H1 (cell line): ENCODE data around the gene TWNK. TPM values are rescaled to one million over a fixed set of nuclear protein-coding genes. Genes with fewer than 3 reads are reported as not detected.

Source experiments
- CTCF ChIA-PET: fragments of 300-600 bp; sonication (Branson Sonifier 250); formaldehyde crosslinking; loops from one replicate; lab custom pipeline; 2021; ENCODE audit not compliant: partially characterized antibody; lab: Charles Lee
- POLR2A ChIA-PET: fragments of 300-600 bp; sonication (Branson Sonifier 250); formaldehyde crosslinking; loops from one replicate; lab custom pipeline; 2021; ENCODE audit warnings: inconsistent platforms; ENCODE audit not compliant: partially characterized antibody; lab: Charles Lee
- DNase-seq, 2 experiments: peaks; one replicate each; pipeline versions ENCODE4 v3.0.0 to v3.0.0-alpha.2; 2010 to 2022; ENCODE audit warnings: low spot score in 2 of 2, low read depth in 1 of 2, mixed read lengths in 1 of 2
- FAIRE-seq: peaks from 2 replicates; lab custom pipeline; 2011; peaks lifted over from hg19 to GRCh38; lab: Jason Lieb, UNC
- H2AFZ ChIP-seq: 2 replicates; pipeline ENCODE4 v1.8.1; 2012; ENCODE audit warnings: low read length, inconsistent platforms
- H2AK5ac ChIP-seq: 2 replicates; pipeline ENCODE4 v1.6.1; 2013; ENCODE audit warnings: low read depth, low read length
- H2BK120ac ChIP-seq: replicated peaks from 2 replicates; pipeline ENCODE3; 2013; ENCODE audit warnings: low read depth, low read length, inconsistent platforms
- H2BK12ac ChIP-seq: 2 replicates; pipeline ENCODE4 v1.6.1; 2013; ENCODE audit warnings: low read depth, low read length
- H2BK15ac ChIP-seq: 2 replicates; pipeline ENCODE4 v1.6.1; 2013; ENCODE audit warnings: low read length
- H2BK20ac ChIP-seq: 2 replicates; pipeline ENCODE4 v1.6.1; 2013; ENCODE audit warnings: low read length
- H2BK5ac ChIP-seq: 2 replicates; pipeline ENCODE4 v1.6.1; 2013; ENCODE audit warnings: low read depth, low read length
- H3K14ac ChIP-seq: 2 replicates; pipeline ENCODE4 v1.6.1; 2013; ENCODE audit warnings: inconsistent platforms; ENCODE audit not compliant: insufficient read length
- H3K18ac ChIP-seq: 2 replicates; pipeline ENCODE4 v1.6.1; 2013; ENCODE audit warnings: low read length; ENCODE audit errors: extremely low read depth
- H3K23ac ChIP-seq: 2 replicates; pipeline ENCODE4 v1.6.1; 2013; ENCODE audit warnings: inconsistent platforms; ENCODE audit not compliant: insufficient read length
- H3K23me2 ChIP-seq: 2 replicates; pipeline ENCODE4 v1.6.1; 2013; ENCODE audit warnings: low read depth, low read length
- H3K27ac ChIP-seq: 2 replicates; pipeline ENCODE4 v1.6.1; 2011; ENCODE audit warnings: low read depth, low read length, inconsistent platforms
- H3K27me3 ChIP-seq, 4 experiments: replicated peaks in 1 of 4; 1 replicate in 1 of 4; 2 replicates in 3 of 4; pipeline versions ENCODE4 v1.6.1 to v1.8.1; 2011 to 2013; ENCODE audit warnings: low read length in 3 of 4, mild to moderate bottlenecking in 3 of 4, inconsistent platforms in 2 of 4, mixed read lengths in 2 of 4, moderate library complexity in 1 of 4; ENCODE audit not compliant: control insufficient read depth in 3 of 4, insufficient read depth in 3 of 4; ENCODE audit errors: extremely low read depth in 1 of 4
- H3K36me3 ChIP-seq, 4 experiments: 2 replicates each; pipeline versions ENCODE4 v1.6.1 to v1.8.1; 2011 to 2013; ENCODE audit warnings: mild to moderate bottlenecking in 4 of 4, low read length in 3 of 4, moderate library complexity in 2 of 4, control low read depth in 1 of 4, inconsistent platforms in 1 of 4; ENCODE audit not compliant: insufficient read depth in 4 of 4, control insufficient read depth in 2 of 4
- H3K4ac ChIP-seq: replicated peaks from 2 replicates; pipeline ENCODE3; 2013; ENCODE audit warnings: low read length, low read depth, mixed read lengths, inconsistent platforms; ENCODE audit not compliant: insufficient read length
- H3K4me1 ChIP-seq, 4 experiments: replicated peaks in 1 of 4; 1 replicate in 1 of 4; 2 replicates in 3 of 4; pipeline versions ENCODE4 v1.6.1 to v1.8.1; 2011 to 2013; ENCODE audit warnings: low read length in 3 of 4, inconsistent platforms in 2 of 4, mixed read lengths in 1 of 4; ENCODE audit not compliant: insufficient read depth in 4 of 4, control insufficient read depth in 3 of 4
- H3K4me2 ChIP-seq, 2 experiments: 2 replicates each; pipeline versions ENCODE4 v1.6.1 to v1.8.1; 2011 to 2013; ENCODE audit warnings: low read depth in 2 of 2, low read length in 2 of 2, control low read depth in 1 of 2, inconsistent platforms in 1 of 2, mild to moderate bottlenecking in 1 of 2; ENCODE audit not compliant: insufficient read depth in 1 of 2
- H3K4me3 ChIP-seq, 4 experiments: fragments of 200-600, 300-600 bp in 1 of 4; sonication (generic), shearing (Covaris generic), sonication (Bioruptor Twin) in 1 of 4; 2 replicates each; pipeline versions ENCODE4 v1.5.1 to v1.8.1; 2011 to 2016; ENCODE audit warnings: low read length in 4 of 4, low read depth in 3 of 4, control low read depth in 2 of 4, inconsistent platforms in 2 of 4, mild to moderate bottlenecking in 2 of 4, mixed read lengths in 1 of 4, moderate library complexity in 1 of 4; ENCODE audit not compliant: insufficient read depth in 2 of 4; ENCODE audit errors: extremely low read depth in 1 of 4
- H3K56ac ChIP-seq: replicated peaks from 2 replicates; pipeline ENCODE3; 2013; ENCODE audit warnings: low read depth, mild to moderate bottlenecking, mixed read lengths, low read length, inconsistent platforms; ENCODE audit not compliant: insufficient read length
- H3K79me1 ChIP-seq: 2 replicates; pipeline ENCODE4 v1.6.1; 2013; ENCODE audit warnings: low read depth, low read length, control low read depth
- H3K79me2 ChIP-seq, 2 experiments: 2 replicates each; pipeline versions ENCODE4 v1.6.1 to v1.8.1; 2012 to 2013; ENCODE audit warnings: low read length in 2 of 2, mild to moderate bottlenecking in 2 of 2, inconsistent platforms in 1 of 2; ENCODE audit not compliant: insufficient read depth in 2 of 2, control insufficient read depth in 1 of 2
- H3K9ac ChIP-seq, 4 experiments: replicated peaks in 1 of 4; 1 replicate in 1 of 4; 2 replicates in 3 of 4; pipeline versions ENCODE4 v1.6.1 to v1.8.1; 2011 to 2013; ENCODE audit warnings: low read depth in 3 of 4, low read length in 3 of 4, control low read depth in 2 of 4, mild to moderate bottlenecking in 2 of 4, moderate library complexity in 2 of 4, inconsistent platforms in 1 of 4; ENCODE audit errors: extremely low read depth in 1 of 4
- H3K9me3 ChIP-seq, 2 experiments: 2 replicates each; pipeline versions ENCODE4 v1.6.1 to v1.8.1; 2012 to 2013; ENCODE audit warnings: mild to moderate bottlenecking in 2 of 2, moderate library complexity in 2 of 2, control low read depth in 1 of 2, inconsistent platforms in 1 of 2, low read depth in 1 of 2, low read length in 1 of 2, mixed read lengths in 1 of 2; ENCODE audit not compliant: insufficient read depth in 2 of 2
- H4K20me1 ChIP-seq, 2 experiments: replicated peaks in 1 of 2; 2 replicates each; pipeline versions ENCODE3 to v1.8.1; 2011 to 2013; ENCODE audit warnings: inconsistent platforms in 2 of 2, low read length in 2 of 2, mild to moderate bottlenecking in 1 of 2; ENCODE audit not compliant: insufficient read depth in 2 of 2, control insufficient read depth in 1 of 2
- H4K5ac ChIP-seq: 2 replicates; pipeline ENCODE4 v1.6.1; 2013; ENCODE audit warnings: low read length, low read depth, mixed read lengths, inconsistent platforms; ENCODE audit not compliant: insufficient read length
- H4K8ac ChIP-seq: 2 replicates; pipeline ENCODE4 v1.8.0; 2013; ENCODE audit warnings: mild to moderate bottlenecking, moderate library complexity, low read length, inconsistent platforms; ENCODE audit not compliant: insufficient read depth; ENCODE audit errors: extremely low read depth
- H4K91ac ChIP-seq: replicated peaks from 2 replicates; pipeline ENCODE3; 2013; ENCODE audit warnings: low read length, mixed read lengths, inconsistent platforms; ENCODE audit not compliant: insufficient read length
- CBX5 ChIP-seq: fragments of 300-800, 300-1000 bp; sonication (generic); IDR thresholded peaks from 2 replicates; pipeline ENCODE4 v1.7.1; 2016; ENCODE audit warnings: antibody characterized with exemption, low read length, low read depth
- POLR2A ChIP-seq, 2 experiments: IDR thresholded peaks; 1 replicate in 1 of 2; 2 replicates in 1 of 2; pipeline ENCODE4 v1.6.1; 2011; ENCODE audit warnings: low read depth in 2 of 2, low read length in 2 of 2, mild to moderate bottlenecking in 2 of 2; ENCODE audit errors: control extremely low read depth in 1 of 2
- SIRT6 ChIP-seq: IDR thresholded peaks from one replicate; pipeline ENCODE4 v1.7.1; 2012; ENCODE audit warnings: low read length, inconsistent platforms
- SP2 ChIP-seq: IDR thresholded peaks from 2 replicates; pipeline ENCODE4 v1.6.1; 2012; ENCODE audit warnings: mild to moderate bottlenecking, low read length, inconsistent platforms
- TAF7 ChIP-seq: optimal IDR thresholded peaks from 2 replicates; pipeline ENCODE3; 2011; ENCODE audit warnings: low read depth, mild to moderate bottlenecking, inconsistent platforms, low read length, moderate library complexity, borderline replicate concordance
- WGBS, 2 experiments: shearing (Covaris generic) in 1 of 2; methylation state at CpG; one replicate each; pipeline versions ENCODE4 v1.1.6 to v1.1.7; 2013 to 2015; ENCODE audit warnings: low lambda C conversion rate in 2 of 2, mixed read lengths in 2 of 2, inconsistent platforms in 1 of 2, low coverage in 1 of 2, missing lambda C conversion rate in 1 of 2; ENCODE audit not compliant: insufficient replicate concordance in 2 of 2, insufficient coverage in 1 of 2, insufficient read length in 1 of 2; ENCODE audit errors: extremely low coverage in 1 of 2, missing lambda C conversion rate in 1 of 2; 5-methylcytosine and 5-hydroxymethylcytosine counted together
- polyA plus RNA-seq, 7 experiments: library from polyadenylated mRNA; depleted of rRNA in 3 of 7; stranded (reverse) in 5 of 7; unstranded in 2 of 7; fragments of >200 nt in 5 of 7; fragments of 200-250 nt in 2 of 7; gene quantifications; 1 replicate in 5 of 7; 2 replicates in 1 of 7; 4 replicates in 1 of 7; pipeline versions ENCODE4 v1.2.1 to v1.2.3, GENCODE V29; 2011 to 2013; ENCODE audit warnings: missing spikeins in 2 of 7, mixed read lengths in 2 of 7
- total RNA-seq: library from RNA; stranded (reverse); fragmentation: NEBNext Ultra II Directional; extraction: Animal tissue kit (Norgen Biotek cat#: 25700); gene quantifications from 2 replicates; pipeline ENCODE4 v1.2.1, GENCODE V29; 2021

The TWNK gene
- total and polyA plus RNA-seq, 2 of the 8 experiments (the other 6 are each of a cell fraction or from before 2014, with no cell fraction given), result 15.4 to 32.5 TPM

DNA sequence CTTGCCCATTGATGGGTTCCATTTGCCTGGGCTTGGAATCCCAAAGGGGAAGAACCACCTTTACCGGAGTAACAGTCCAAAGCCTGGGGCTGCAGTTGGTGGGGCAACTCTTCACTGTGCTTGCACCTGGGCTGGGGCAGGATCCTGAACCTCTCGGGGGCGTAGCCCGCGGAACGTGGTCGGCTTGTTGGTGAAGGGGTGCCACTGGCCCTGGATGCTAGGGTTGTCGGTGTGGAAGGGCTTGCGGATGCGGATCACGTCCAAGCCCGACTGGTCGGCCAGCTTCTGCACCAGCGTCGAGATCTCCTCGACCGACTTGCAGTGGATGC lies 756 bp upstream of the TWNK start:
- Histone ChIP-seq H4K5ac (no peak overlapping the region), H3K9me3 (no peaks in the 10 kb centered on the region), H2BK15ac (no peak overlapping the region), H3K4me3 (peak overlapping the region; percentile 68 to 92 (median 80)), H3K18ac (no peak overlapping the region), H4K91ac (no peak overlapping the region), H4K8ac (peak overlapping the region; percentile 97; the same call in 1 of the 2 replicates), H3K56ac (peak overlapping the region; percentile 23), H2BK5ac (peak overlapping the region; percentile 96), H3K27me3 (no peaks in the 10 kb centered on the region), H3K79me2 (peaks cover 17 to 51% of the 10 kb centered on the region in 2 experiments), H3K4ac (no peak overlapping the region), H3K23me2 (peaks cover 9% of the 10 kb centered on the region; the same call in 1 of the 2 replicates), H3K4me2 (peak overlapping the region; percentile 85 to 98), H2AK5ac (no peak overlapping the region), H3K23ac (no peak overlapping the region), H3K79me1 (peaks cover 15% of the 10 kb centered on the region), H3K27ac (no peak overlapping the region), H3K9ac (peak overlapping the region; percentile 43 to 83 (median 75); a peak in 6 of 7 replicates), H4K20me1 (peaks cover 7 to 18% of the 10 kb centered on the region in 2 experiments), H3K36me3 (peaks cover 14 to 33% (median 26%) of the 10 kb centered on the region in 4 experiments), H2BK20ac (no peak overlapping the region), H2BK120ac (no peak overlapping the region), H3K4me1 (peaks cover 0 to 12% (median 5%) of the 10 kb centered on the region in 4 experiments; a peak in 4 of 7 replicates), H2AFZ (no peak overlapping the region; the same call in 1 of the 2 replicates), H2BK12ac (no peak overlapping the region), H3K14ac (no peak overlapping the region)
- 24% methylated on average over 17 of the region's 17 CpGs; no CpG with 5 or more reads in 1 of the 2 experiments for WGBS, 2 experiments
- ChIA-PET CTCF (interaction anchor here (0.6 to 26.8 kb wide), 9 partner anchors 8 to 286 kb away, joined by 3 to 464 read pairs (median 4); partner anchors contain the start of gene SEMA4G), POLR2A (interaction anchor here (1.0 to 4.4 kb wide), 9 partner anchors 10 to 425 kb away, joined by 3 to 34 read pairs (median 4); partner anchors contain the start of gene LZTS2)
- DNase-seq (no peak), FAIRE-seq (no peak)
- TF ChIP-seq POLR2A (IDR thresholded peaks at IDR 0.05; ENCODE audit: control extremely low read depth in 1 of 2, low read depth in 2 of 2, low read length in 2 of 2) (no peak), CBX5 (no peak), SP2 (no peak), SIRT6 (no peak), TAF7 (no peak)
